Osteocyte (in vitro differentiated cells): ENCODE measurements around the gene PDE4B. TPM values are rescaled to one million over a fixed set of nuclear protein-coding genes. Genes with fewer than 3 reads are reported as not detected.

Experiments used
- DNase-seq: peaks from one replicate; pipeline ENCODE4 v3.0.0; 2021; ENCODE audit warnings: mixed read lengths; ENCODE audit not compliant: unreplicated experiment; ENCODE audit errors: extremely low spot score
- H3K27ac Mint-ChIP-seq: one replicate; pipeline ENCODE4 v1.8.0; 2021; ENCODE audit warnings: mild to moderate bottlenecking, mixed read lengths; ENCODE audit not compliant: unreplicated experiment
- H3K27me3 Mint-ChIP-seq: one replicate; pipeline ENCODE4 v1.8.0; 2021; ENCODE audit warnings: mixed read lengths; ENCODE audit not compliant: unreplicated experiment
- H3K36me3 Mint-ChIP-seq: one replicate; pipeline ENCODE4 v1.8.0; 2021; ENCODE audit warnings: mixed read lengths; ENCODE audit not compliant: unreplicated experiment
- H3K4me1 Mint-ChIP-seq: one replicate; pipeline ENCODE4 v1.8.0; 2021; ENCODE audit warnings: mixed read lengths; ENCODE audit not compliant: unreplicated experiment
- H3K4me3 Mint-ChIP-seq: one replicate; pipeline ENCODE4 v1.8.0; 2021; ENCODE audit warnings: mild to moderate bottlenecking, moderate library complexity, mixed read lengths; ENCODE audit not compliant: unreplicated experiment
- H3K9me3 Mint-ChIP-seq: one replicate; pipeline ENCODE4 v1.8.0; 2021; ENCODE audit warnings: mixed read lengths; ENCODE audit not compliant: unreplicated experiment
- CTCF ChIP-seq: fragments of 200-600 bp; sonication (generic); IDR thresholded peaks from 2 replicates; pipeline ENCODE4 v1.5.0; 2021; ENCODE audit warnings: antibody characterized with exemption, mild to moderate bottlenecking, moderate library complexity
- total RNA-seq: library from RNA; stranded (reverse); gene quantifications from 2 replicates; pipeline ENCODE4 v1.2.1, GENCODE V29; 2021

The PDE4B gene
- total RNA-seq, 1 donor from 2014 or later, result 53.1 TPM

GRCh38 chr1:66137235-66137634 is 344.5 kb downstream of the PDE4B start:
- Mint-ChIP-seq H3K36me3 (no peaks in the 10 kb centered on the region), H3K9me3 (no peaks in the 10 kb centered on the region), H3K27me3 (no peaks in the 10 kb centered on the region), H3K4me3 (no peak overlapping the region), H3K4me1 (no peaks in the 10 kb centered on the region), H3K27ac (no peak overlapping the region)
- no peak for DNase-seq
- no peak for TF ChIP-seq CTCF

DNA sequence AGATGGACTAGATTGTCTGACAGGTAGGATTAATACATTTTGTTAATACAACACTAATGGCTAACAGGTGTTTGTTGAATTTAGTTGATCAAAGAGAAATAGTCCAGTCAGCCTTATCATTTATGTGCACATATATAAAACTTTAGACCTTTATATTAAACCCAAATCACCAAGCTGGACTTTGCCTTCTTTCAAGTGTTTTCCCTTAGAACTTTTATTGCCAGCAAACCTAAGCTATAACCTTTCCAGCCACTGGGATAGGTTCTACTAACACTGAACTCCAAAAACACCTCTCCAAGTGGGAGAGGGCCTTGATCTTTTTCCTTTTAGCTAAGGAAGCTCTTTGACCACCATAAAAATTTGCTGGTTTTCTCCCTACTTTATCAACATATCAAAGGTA is 345.9 kb downstream of the PDE4B start:
- Mint-ChIP-seq H3K27ac (no peak overlapping the region), H3K9me3 (no peaks in the 10 kb centered on the region)

GRCh38 chr1:66140072-66140471 is 347.4 kb downstream of the PDE4B start:
- H3K36me3 Mint-ChIP-seq, result no peaks in the 10 kb centered on the region
- no peak overlapping the region for H3K27ac Mint-ChIP-seq
- H3K4me3 Mint-ChIP-seq, result no peak overlapping the region
- H3K9me3 Mint-ChIP-seq, result no peaks in the 10 kb centered on the region
- DNase-seq, result no peak
- peaks cover 3% of the 10 kb centered on the region for H3K27me3 Mint-ChIP-seq
- no peak for TF ChIP-seq CTCF
- no peaks in the 10 kb centered on the region for H3K4me1 Mint-ChIP-seq

More for the DNA sequence above, 345.9 kb downstream of the PDE4B start:
- Mint-ChIP-seq H3K36me3 (no peaks in the 10 kb centered on the region), H3K27me3 (peaks cover 3% of the 10 kb centered on the region), H3K4me1 (no peaks in the 10 kb centered on the region), H3K4me3 (no peak overlapping the region)
- no peak for TF ChIP-seq CTCF
- DNase-seq, result no peak

- Mint-ChIP-seq H3K4me1 (no peaks in the 10 kb centered on the region), H3K9me3 (no peaks in the 10 kb centered on the region), H3K27ac (no peak overlapping the region), H3K36me3 (no peaks in the 10 kb centered on the region), H3K4me3 (no peak overlapping the region), H3K27me3 (peaks cover 3% of the 10 kb centered on the region)
- no peak for TF ChIP-seq CTCF
- DNase-seq, result no peak
These were observed 351.0 kb downstream of the PDE4B start for GRCh38 chr1:66143651-66144050.

GRCh38 chr1:66147226-66147835 is 354.6 kb downstream of the PDE4B start:
- Mint-ChIP-seq H3K4me1 (no peaks in the 10 kb centered on the region), H3K9me3 (no peaks in the 10 kb centered on the region), H3K27me3 (peaks cover 15% of the 10 kb centered on the region), H3K27ac (no peak overlapping the region), H3K36me3 (no peaks in the 10 kb centered on the region), H3K4me3 (no peak overlapping the region)
- no peak for TF ChIP-seq CTCF
- DNase-seq, result no peak
